ENCODE measurements around the gene CRTC1.

Gene CRTC1

DNA sequence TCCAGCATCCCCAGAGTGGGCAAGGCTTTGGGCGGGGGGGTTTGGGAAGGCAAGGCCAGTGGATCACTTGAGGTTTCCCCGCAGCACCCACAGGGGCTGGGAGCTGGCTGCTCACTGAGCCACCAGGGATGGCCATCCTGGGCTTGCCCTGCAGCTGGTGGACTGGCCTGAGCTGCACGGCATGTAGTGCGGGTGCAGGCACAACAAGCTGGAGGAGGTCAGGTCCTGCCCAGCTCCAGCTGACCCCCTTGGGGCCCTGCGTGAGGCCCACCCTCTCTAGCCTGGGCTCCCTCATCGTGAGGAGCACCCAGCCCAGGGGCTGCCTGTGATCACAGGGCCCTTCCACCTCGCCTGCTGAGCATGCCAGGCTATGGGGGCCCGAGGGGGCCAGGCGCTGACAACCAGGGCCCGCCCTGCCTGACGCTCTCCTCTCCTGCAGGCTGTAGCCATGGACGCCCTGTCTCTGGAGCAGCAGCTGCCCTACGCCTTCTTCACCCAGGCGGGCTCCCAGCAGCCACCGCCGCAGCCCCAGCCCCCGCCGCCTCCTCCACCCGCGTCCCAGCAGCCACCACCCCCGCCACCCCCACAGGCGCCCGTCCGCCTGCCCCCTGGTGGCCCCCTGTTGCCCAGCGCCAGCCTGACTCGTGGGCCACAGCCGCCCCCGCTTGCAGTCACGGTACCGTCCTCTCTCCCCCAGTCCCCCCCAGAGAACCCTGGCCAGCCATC is 84.7 kb downstream of the CRTC1 start:
- Histone ChIP-seq H3K4me3 (ENCODE audit: low read length) (no peak overlapping the region), H3K36me3 (ENCODE audit: insufficient read depth, low read length) (no peaks in the 10 kb centered on the region), H3K27me3 (ENCODE audit: insufficient read depth, low read length) (peaks cover 88% of the 10 kb centered on the region), H3K4me1 (ENCODE audit: insufficient read depth, low read length) (no peaks in the 10 kb centered on the region), H3K9me3 (ENCODE audit: insufficient read depth, low read depth, low read length) (no peaks in the 10 kb centered on the region), H3K9ac (ENCODE audit: low read depth, low read length) (no peak overlapping the region), H3K27ac (ENCODE audit: low read depth, low read length) (no peak overlapping the region)
- WGBS = 73% methylated on average over 26 of the region's 30 CpGs

DNA sequence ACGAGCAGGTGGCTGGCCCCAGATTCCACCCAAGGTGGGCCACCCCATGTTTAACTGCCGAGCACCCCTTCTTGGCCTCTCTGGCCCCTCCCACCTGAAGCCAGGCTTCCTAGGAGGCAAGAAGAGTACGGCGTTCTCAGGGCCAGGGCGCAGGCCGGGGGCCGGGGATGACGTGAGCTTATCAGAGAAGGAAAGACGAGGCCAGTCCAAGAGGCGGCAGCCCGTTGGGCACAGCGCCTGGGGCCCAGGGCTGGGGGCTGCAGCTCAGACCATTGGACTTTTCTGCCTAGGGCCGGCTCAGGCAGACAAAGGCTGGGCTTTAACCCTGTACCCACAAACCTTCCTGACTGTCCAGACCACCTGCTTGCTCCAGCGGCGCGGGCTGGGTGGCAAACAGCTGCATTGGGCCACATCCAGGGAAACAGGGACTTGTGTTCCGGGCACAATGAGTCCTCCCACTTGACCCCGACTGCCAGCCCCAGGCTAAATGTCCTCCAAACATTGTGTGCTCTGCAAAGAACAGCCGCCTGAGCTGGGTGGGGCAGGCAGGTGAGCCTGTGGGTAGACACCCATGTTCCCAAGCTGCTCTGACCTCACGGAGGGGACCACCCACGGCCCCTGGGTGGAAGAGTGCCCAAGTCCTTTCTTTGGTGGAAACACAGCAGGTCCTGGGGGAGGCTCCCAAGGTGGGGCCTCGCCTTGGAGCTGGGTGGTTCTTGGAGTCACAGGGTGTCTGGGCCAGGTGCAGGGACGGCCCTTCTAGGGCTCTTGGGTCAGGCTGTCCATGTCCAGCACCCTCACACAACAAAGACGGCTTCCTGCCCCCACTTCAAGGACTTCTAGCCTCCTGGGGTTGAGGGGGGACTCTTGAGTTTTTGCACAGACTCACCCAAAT is 85.8 kb downstream of the CRTC1 start:
- H3K4me1 ChIP-seq (ENCODE audit: insufficient read depth, low read length) = no peaks in the 10 kb centered on the region
- 90% methylated on average over 23 of the region's 24 CpGs for WGBS

DNA sequence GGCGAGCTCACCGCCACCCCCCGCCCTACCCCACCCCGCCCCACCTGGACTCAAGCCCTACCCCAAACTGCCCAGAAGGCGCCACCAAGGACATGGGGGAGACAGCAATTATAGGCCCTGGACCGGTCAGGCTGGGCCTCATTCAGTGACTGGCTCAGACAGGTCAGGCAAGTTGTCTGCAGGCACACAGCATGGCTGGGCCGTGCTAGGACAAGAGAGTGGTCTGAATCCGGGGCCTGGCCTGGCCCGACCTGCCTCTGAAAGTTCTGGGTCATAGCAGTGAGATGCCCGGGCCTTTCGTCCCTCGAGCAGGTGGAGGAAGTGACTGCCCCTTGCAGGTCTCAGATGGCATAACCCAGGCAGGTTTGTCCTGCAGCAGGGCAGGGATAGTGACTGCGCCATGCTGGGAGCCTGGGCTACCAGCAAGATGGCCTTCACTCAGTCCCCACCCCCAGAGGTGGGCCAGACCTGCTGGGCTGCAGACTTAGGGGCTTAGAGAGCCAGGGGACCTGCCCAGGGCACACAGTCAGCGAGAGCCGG is 86.6 kb downstream of the CRTC1 start:
- Histone ChIP-seq H3K4me1 (ENCODE audit: insufficient read depth, low read length) (no peaks in the 10 kb centered on the region), H3K36me3 (ENCODE audit: insufficient read depth, low read length) (no peaks in the 10 kb centered on the region), H3K27me3 (ENCODE audit: insufficient read depth, low read length) (peaks cover 88% of the 10 kb centered on the region), H3K9me3 (ENCODE audit: insufficient read depth, low read depth, low read length) (no peaks in the 10 kb centered on the region), H3K4me3 (ENCODE audit: low read length) (no peak overlapping the region), H3K9ac (ENCODE audit: low read depth, low read length) (no peak overlapping the region), H3K27ac (ENCODE audit: low read depth, low read length) (no peak overlapping the region)
- WGBS = 89% methylated on average over 15 of the region's 15 CpGs

More for the DNA sequence above, 85.8 kb downstream of the CRTC1 start:
- H3K9ac ChIP-seq (ENCODE audit: low read depth, low read length) = no peak overlapping the region
- H3K4me3 ChIP-seq (ENCODE audit: low read length) = no peak overlapping the region
- peaks cover 88% of the 10 kb centered on the region for H3K27me3 ChIP-seq (ENCODE audit: insufficient read depth, low read length)
- no peaks in the 10 kb centered on the region for H3K36me3 ChIP-seq (ENCODE audit: insufficient read depth, low read length)
- no peaks in the 10 kb centered on the region for H3K9me3 ChIP-seq (ENCODE audit: insufficient read depth, low read depth, low read length)
- no peak overlapping the region for H3K27ac ChIP-seq (ENCODE audit: low read depth, low read length)

DNA sequence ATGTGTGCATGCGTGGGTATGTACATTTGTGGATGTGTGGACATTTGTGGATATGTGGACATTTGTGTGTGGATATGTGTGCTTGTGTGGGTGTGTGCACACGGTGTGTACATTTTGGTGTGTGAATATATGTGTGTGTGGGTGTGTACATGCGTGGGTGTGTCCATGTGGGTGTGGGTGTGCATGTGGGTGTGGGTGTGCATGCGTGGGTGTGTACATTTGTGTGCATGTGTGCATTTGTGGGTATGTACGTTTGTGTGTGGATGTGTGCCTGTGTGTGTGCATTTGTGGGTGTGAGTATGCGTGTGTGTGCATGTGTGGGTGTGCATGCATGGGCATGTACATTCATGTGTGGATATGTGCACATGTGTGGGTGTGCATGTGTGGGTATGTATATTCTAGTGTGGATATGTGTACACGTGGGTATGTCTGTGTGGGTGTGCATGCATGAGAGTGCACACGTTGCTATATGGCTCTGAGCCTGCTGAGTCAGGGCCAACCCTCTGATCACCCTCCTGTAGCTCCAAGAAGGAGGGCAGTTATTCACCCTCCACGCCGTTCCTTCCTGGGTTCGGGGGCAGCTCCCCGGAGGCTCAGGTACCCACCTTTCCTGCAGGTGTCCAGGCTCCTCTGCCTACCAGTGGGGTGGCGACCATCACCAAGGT is 87.3 kb downstream of the CRTC1 start:
- Histone ChIP-seq H3K36me3 (ENCODE audit: insufficient read depth, low read length) (no peaks in the 10 kb centered on the region), H3K4me1 (ENCODE audit: insufficient read depth, low read length) (no peaks in the 10 kb centered on the region), H3K4me3 (ENCODE audit: low read length) (no peak overlapping the region), H3K9ac (ENCODE audit: low read depth, low read length) (no peak overlapping the region), H3K9me3 (ENCODE audit: insufficient read depth, low read depth, low read length) (no peaks in the 10 kb centered on the region), H3K27ac (ENCODE audit: low read depth, low read length) (no peak overlapping the region), H3K27me3 (ENCODE audit: insufficient read depth, low read length) (peaks cover 88% of the 10 kb centered on the region)
- WGBS = 83% methylated on average over 13 of the region's 13 CpGs

DNA sequence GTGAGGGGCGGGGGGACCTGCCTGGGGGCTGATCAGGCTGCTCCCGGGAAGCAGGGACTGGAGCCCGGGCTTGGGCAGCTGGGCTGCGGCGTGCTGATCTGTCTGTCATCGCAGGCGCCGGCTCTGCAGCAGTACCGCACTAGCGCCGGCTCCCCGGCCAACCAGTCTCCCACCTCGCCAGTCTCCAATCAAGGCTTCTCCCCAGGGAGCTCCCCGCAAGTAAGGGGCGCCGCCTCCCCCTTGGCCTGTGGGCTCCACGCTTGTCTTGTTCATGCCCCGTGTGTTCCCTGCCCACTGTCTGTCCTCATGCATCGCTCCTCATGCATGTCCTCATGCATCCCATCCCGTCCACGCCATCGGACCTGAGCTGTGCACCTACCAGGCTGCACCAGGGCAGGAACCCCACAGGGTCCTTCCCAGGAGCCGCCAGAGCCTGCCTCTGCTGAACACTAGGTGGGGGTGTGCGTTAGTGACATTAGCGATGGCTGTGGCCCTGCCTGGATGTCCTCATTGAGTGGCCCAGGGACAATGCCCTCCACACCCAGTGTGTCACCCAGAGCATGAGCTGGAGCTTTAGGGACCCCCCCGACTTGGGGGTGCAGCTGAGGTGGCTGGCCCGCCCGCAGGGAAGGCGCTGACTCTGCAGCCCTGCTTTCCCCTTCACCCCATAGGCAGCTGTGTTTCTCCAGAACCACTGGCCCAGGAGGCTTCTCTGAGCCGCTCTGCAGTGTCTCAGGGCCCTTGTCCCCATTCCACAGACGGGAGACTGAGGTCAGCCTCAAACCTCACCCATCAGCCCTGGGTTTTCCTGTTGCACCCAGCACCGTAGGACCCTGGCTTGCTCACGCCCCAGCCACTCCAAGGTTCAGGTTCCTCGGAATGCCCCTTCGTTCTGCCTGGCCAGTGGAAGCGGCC is 88.1 kb downstream of the CRTC1 start:
- Histone ChIP-seq H3K27me3 (ENCODE audit: insufficient read depth, low read length) (peaks cover 93% of the 10 kb centered on the region), H3K36me3 (ENCODE audit: insufficient read depth, low read length) (no peaks in the 10 kb centered on the region), H3K9me3 (ENCODE audit: insufficient read depth, low read depth, low read length) (no peaks in the 10 kb centered on the region), H3K4me1 (ENCODE audit: insufficient read depth, low read length) (no peaks in the 10 kb centered on the region), H3K27ac (ENCODE audit: low read depth, low read length) (no peak overlapping the region), H3K9ac (ENCODE audit: low read depth, low read length) (no peak overlapping the region), H3K4me3 (ENCODE audit: low read length) (no peak overlapping the region)
- 79% methylated on average over 36 of the region's 36 CpGs for whole genome bisulfite sequencing

DNA sequence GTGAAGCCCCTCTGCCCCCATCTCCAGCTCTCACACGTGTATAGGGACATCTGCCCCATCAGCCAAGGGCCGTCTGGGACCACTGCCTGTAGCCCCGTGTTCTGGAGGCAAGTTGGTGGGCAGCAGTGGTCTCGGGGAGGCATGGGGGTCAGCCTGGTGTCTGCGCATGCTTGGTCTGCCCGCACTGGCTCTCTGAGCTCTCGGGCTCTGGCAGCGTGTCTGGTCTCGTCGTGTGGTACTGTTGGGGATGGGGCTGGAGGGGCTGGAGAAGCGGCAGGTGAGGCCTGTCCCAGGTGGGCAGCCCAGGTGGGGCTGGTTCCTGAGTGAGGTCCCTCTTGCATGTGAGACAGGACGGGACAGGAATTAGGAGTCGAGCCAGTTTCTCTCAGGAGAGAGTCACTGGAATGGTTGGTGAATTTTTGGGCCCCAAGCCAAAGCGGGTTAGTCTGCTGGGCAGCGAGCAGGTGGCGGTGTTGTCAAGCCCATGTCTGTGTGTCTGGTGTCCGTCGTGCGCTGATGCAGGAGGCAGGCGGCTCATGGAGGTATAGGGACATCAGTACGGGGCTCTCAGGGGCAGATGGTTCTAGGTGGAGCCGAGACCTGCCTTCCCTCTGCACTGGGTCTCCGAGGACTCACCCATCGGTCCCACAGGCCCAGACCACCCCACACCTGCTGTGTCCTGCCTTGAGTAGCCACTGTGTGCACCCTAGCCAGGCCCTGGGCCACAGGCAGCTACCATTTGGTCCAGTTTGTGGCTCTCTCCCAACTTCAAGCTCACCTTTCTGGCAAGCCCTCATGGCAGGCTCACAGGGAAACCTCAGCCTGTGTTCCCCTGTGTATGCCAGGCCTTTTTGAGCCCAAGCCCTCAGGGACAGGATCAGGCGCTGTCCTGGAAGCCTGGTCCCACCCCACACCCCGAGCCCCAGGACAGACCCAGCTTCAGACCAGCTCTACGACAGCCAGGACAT is 89.4 kb downstream of the CRTC1 start:
- Histone ChIP-seq H3K9ac (ENCODE audit: low read depth, low read length) (no peak overlapping the region), H3K4me3 (ENCODE audit: low read length) (no peak overlapping the region), H3K36me3 (ENCODE audit: insufficient read depth, low read length) (no peaks in the 10 kb centered on the region), H3K9me3 (ENCODE audit: insufficient read depth, low read depth, low read length) (no peaks in the 10 kb centered on the region), H3K4me1 (ENCODE audit: insufficient read depth, low read length) (no peaks in the 10 kb centered on the region), H3K27ac (ENCODE audit: low read depth, low read length) (no peak overlapping the region), H3K27me3 (ENCODE audit: insufficient read depth, low read length) (peaks cover 94% of the 10 kb centered on the region)
- 80% methylated on average over 27 of the region's 27 CpGs for WGBS

DNA sequence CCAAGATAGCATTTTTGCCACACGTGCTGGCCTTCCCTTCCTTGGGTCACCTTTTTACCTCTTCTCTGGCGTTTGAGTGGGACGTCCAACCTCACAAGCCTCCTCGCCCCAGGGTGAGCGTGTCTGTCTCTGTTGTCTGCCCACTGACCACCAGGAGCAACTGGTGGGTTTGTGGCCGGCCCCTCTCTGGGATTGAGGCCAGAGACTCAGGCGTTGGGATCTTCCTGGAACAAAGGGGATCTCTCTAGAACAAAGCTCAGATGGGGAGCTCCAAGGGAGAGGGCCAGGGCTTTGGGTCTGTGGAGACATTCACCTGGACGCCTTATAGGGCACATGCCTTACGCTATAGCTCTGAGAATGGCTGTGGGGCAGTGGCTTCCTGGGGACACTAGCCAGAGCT is 90.2 kb downstream of the CRTC1 start:
- Histone ChIP-seq H3K4me1 (ENCODE audit: insufficient read depth, low read length) (no peaks in the 10 kb centered on the region), H3K27ac (ENCODE audit: low read depth, low read length) (no peak overlapping the region), H3K36me3 (ENCODE audit: insufficient read depth, low read length) (no peaks in the 10 kb centered on the region), H3K9ac (ENCODE audit: low read depth, low read length) (no peak overlapping the region), H3K27me3 (ENCODE audit: insufficient read depth, low read length) (peaks cover 97% of the 10 kb centered on the region), H3K4me3 (ENCODE audit: low read length) (no peak overlapping the region), H3K9me3 (ENCODE audit: insufficient read depth, low read depth, low read length) (no peaks in the 10 kb centered on the region)
- 79% methylated on average over 9 of the region's 9 CpGs for WGBS

DNA sequence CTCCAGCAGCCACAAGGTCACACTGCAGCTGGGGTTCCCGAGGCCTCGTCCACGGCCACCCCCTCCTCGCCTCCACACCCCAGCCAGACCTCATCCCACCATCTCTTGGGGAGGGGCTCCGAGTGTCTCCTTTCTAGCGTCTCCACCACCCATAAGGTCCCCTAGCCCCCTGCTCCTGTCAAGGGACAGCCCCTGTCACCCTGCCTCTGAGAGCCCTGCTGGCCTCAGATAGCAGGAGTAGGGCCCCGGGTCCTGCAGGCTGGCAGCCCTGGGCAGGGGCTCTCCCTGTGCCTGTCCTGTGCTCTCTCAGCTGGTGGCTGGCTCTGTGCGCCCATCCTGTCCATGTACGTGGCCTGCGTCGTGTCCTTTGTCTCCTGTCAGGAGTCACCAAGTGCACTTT is 90.6 kb downstream of the CRTC1 start:
- Histone ChIP-seq H3K27me3 (ENCODE audit: insufficient read depth, low read length) (peaks cover 97% of the 10 kb centered on the region), H3K9me3 (ENCODE audit: insufficient read depth, low read depth, low read length) (no peaks in the 10 kb centered on the region), H3K9ac (ENCODE audit: low read depth, low read length) (no peak overlapping the region), H3K36me3 (ENCODE audit: insufficient read depth, low read length) (no peaks in the 10 kb centered on the region), H3K4me1 (ENCODE audit: insufficient read depth, low read length) (no peaks in the 10 kb centered on the region), H3K4me3 (ENCODE audit: low read length) (no peak overlapping the region), H3K27ac (ENCODE audit: low read depth, low read length) (no peak overlapping the region)
- WGBS = 93% methylated on average over 11 of the region's 11 CpGs

DNA sequence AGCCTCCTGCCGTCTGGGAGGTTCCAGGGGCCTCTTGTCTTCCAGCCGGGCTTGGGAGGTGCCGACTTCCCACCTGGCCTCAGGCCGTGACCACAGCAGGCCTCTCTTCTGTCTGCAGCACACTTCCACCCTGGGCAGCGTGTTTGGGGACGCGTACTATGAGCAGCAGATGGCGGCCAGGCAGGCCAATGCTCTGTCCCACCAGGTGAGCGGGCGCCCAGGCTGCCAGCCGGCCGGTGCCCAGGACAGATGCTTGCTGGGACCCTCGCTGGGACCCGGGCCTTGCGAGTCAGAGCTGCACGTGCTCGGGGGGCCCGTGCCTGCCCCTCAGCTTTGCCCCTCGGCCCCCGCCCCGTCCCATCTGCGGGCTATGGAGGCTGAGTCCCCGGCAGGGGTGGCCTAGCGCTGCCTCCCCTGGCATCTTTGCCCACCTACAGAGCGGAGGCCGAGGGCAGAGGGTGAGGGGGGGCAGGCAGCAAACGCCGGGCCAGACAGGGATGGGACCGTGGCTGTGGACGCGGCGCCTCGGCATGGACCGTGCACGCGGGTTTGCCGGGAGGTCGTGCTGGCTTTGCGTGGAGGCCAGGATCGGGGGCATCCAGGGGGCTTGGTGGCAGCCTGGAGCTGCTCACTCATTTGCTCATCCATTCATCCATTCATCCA is 91.4 kb downstream of the CRTC1 start:
- Histone ChIP-seq H3K4me1 (ENCODE audit: insufficient read depth, low read length) (no peaks in the 10 kb centered on the region), H3K27ac (ENCODE audit: low read depth, low read length) (no peak overlapping the region), H3K4me3 (ENCODE audit: low read length) (no peak overlapping the region), H3K9ac (ENCODE audit: low read depth, low read length) (no peak overlapping the region), H3K27me3 (ENCODE audit: insufficient read depth, low read length) (peaks cover 99% of the 10 kb centered on the region), H3K36me3 (ENCODE audit: insufficient read depth, low read length) (no peaks in the 10 kb centered on the region), H3K9me3 (ENCODE audit: insufficient read depth, low read depth, low read length) (no peaks in the 10 kb centered on the region)
- WGBS = 91% methylated on average over 40 of the region's 40 CpGs
